RWPE2 (cell line): ENCODE data around the gene FRMD5.

Experiments
- ATAC-seq: fragments of 200-7000 bp; cut with Tn5 transposase; 3 replicates; pipeline ENCODE4 v1.9.1; 2021; ENCODE audit warnings: low read depth
- DNase-seq: peaks from one replicate; pipeline ENCODE4 v3.0.0-alpha.2; 2020; ENCODE audit warnings: low spot score
- H3K27ac ChIP-seq: fragments of 450-650 bp; 2 replicates; pipeline ENCODE4 v1.5.1; 2017; ENCODE audit warnings: mild to moderate bottlenecking; ENCODE audit not compliant: poor library complexity, severe bottlenecking
- H3K27me3 ChIP-seq: fragments of 250-450 bp; sonication (Bioruptor Pico); 2 replicates; pipeline ENCODE4 v1.5.1; 2021; ENCODE audit warnings: mild to moderate bottlenecking, moderate library complexity; ENCODE audit not compliant: insufficient read depth, poor library complexity, severe bottlenecking
- H3K36me3 ChIP-seq: fragments of 250-450 bp; sonication (Bioruptor Pico); 2 replicates; pipeline ENCODE4 v1.5.1; 2020; ENCODE audit warnings: low read depth, mild to moderate bottlenecking, moderate library complexity
- H3K4me1 ChIP-seq: fragments of 250-450 bp; sonication (Bioruptor Pico); 2 replicates; pipeline ENCODE4 v1.5.1; 2021; ENCODE audit warnings: mild to moderate bottlenecking, moderate library complexity; ENCODE audit not compliant: insufficient read depth, poor library complexity, severe bottlenecking
- H3K4me3 ChIP-seq: fragments of 250-450 bp; sonication (Bioruptor Pico); 2 replicates; pipeline ENCODE4 v1.5.1; 2021; ENCODE audit warnings: mild to moderate bottlenecking, moderate library complexity; ENCODE audit not compliant: severe bottlenecking
- H3K9me3 ChIP-seq: fragments of 250-450 bp; sonication (Bioruptor Pico); 2 replicates; pipeline ENCODE4 v1.5.1; 2021; ENCODE audit warnings: mild to moderate bottlenecking, moderate library complexity; ENCODE audit not compliant: severe bottlenecking
- CTCF ChIP-seq: fragments of 450-650 bp; IDR thresholded peaks from one replicate; pipeline ENCODE4 v1.5.1; 2017; ENCODE audit warnings: mild to moderate bottlenecking, moderate library complexity; ENCODE audit not compliant: poor library complexity, severe bottlenecking

The FRMD5 gene

GRCh38 chr15:43957724-43958123 is 237.3 kb downstream of the FRMD5 start:
- no peaks in the 10 kb centered on the region for H3K9me3 ChIP-seq
- TF ChIP-seq CTCF: no peak
- DNase-seq (no peak), ATAC-seq (no peak)
- no peak overlapping the region for H3K27ac ChIP-seq
- H3K4me1 ChIP-seq: peaks cover 5% of the 10 kb centered on the region
- H3K4me3 ChIP-seq: no peak overlapping the region
- no peaks in the 10 kb centered on the region for H3K36me3 ChIP-seq
- H3K27me3 ChIP-seq: no peaks in the 10 kb centered on the region

- Histone ChIP-seq H3K9me3 (no peaks in the 10 kb centered on the region), H3K27ac (no peak overlapping the region), H3K27me3 (no peaks in the 10 kb centered on the region), H3K36me3 (no peaks in the 10 kb centered on the region), H3K4me3 (no peak overlapping the region), H3K4me1 (peaks cover 5% of the 10 kb centered on the region)
- no peak for TF ChIP-seq CTCF
- DNase-seq: no peak
- no peak for ATAC-seq
These were observed 239.9 kb downstream of the FRMD5 start for GRCh38 chr15:43955140-43955539.

GRCh38 chr15:43954181-43954621 is 240.9 kb downstream of the FRMD5 start:
- ATAC-seq (peak; percentile 53; the same call in 2 of the 3 replicates), DNase-seq (no peak)
- TF ChIP-seq CTCF: no peak
- Histone ChIP-seq H3K9me3 (no peaks in the 10 kb centered on the region), H3K27ac (no peak overlapping the region), H3K4me1 (peaks cover 3% of the 10 kb centered on the region), H3K36me3 (no peaks in the 10 kb centered on the region), H3K4me3 (no peak overlapping the region), H3K27me3 (no peaks in the 10 kb centered on the region)

- H3K27ac ChIP-seq: no peak overlapping the region
- no peaks in the 10 kb centered on the region for H3K27me3 ChIP-seq
- no peak for TF ChIP-seq CTCF
- H3K9me3 ChIP-seq: no peaks in the 10 kb centered on the region
- H3K4me3 ChIP-seq: no peak overlapping the region
- no peaks in the 10 kb centered on the region for H3K36me3 ChIP-seq
- DNase-seq (no peak), ATAC-seq (no peak)
- no peaks in the 10 kb centered on the region for H3K4me1 ChIP-seq
These were observed 241.7 kb downstream of the FRMD5 start for GRCh38 chr15:43953402-43953801.

- TF ChIP-seq CTCF: no peak
- no peak overlapping the region for H3K4me3 ChIP-seq
- H3K4me1 ChIP-seq: no peaks in the 10 kb centered on the region
- H3K9me3 ChIP-seq: no peaks in the 10 kb centered on the region
- no peak overlapping the region for H3K27ac ChIP-seq
- no peaks in the 10 kb centered on the region for H3K27me3 ChIP-seq
- no peak for DNase-seq
- ATAC-seq: no peak
- no peaks in the 10 kb centered on the region for H3K36me3 ChIP-seq
These were observed 244.5 kb downstream of the FRMD5 start for GRCh38 chr15:43950531-43950930.
